A549 (cell line): Measurements from ENCODE around the gene VWA5B1. TPM values are rescaled to one million over a fixed set of nuclear protein-coding genes. Genes with fewer than 3 reads are reported as not detected.

ENCODE experiments used
- ATAC-seq, 2 experiments: fragments of 200-7000 bp in 1 of 2; fragments of >200 bp in 1 of 2; cut with Nextera tagmentation in 1 of 2; cut with Tn5 transposase in 1 of 2; 3 replicates each; pipeline versions ENCODE4 v1.8.0 to v1.9.1; 2018 to 2020; ENCODE audit warnings: mild to moderate bottlenecking in 1 of 2, moderate library complexity in 1 of 2
- CTCF ChIA-PET: fragments of 300-600 bp; sonication (Branson Sonifier 250); formaldehyde crosslinking; extraction: SDS; loops from one replicate; lab custom pipeline; 2021; ENCODE audit warnings: antibody characterized with exemption, inconsistent platforms; lab: Yijun Ruan, JAX
- POLR2A ChIA-PET: fragments of 350-600 bp; formaldehyde crosslinking; extraction: SDS; loops from one replicate; lab custom pipeline; 2021; ENCODE audit warnings: antibody characterized with exemption, inconsistent platforms; lab: Yijun Ruan, JAX
- DNase-seq, 2 experiments: peaks; one replicate each; pipeline versions ENCODE4 v3.0.0 to v3.0.0-alpha.2; 2011 to 2016; ENCODE audit warnings: low read depth in 1 of 2, low spot score in 1 of 2
- FAIRE-seq: peaks from 2 replicates; lab custom pipeline; 2011; peaks lifted over from hg19 to GRCh38; lab: Jason Lieb, UNC
- H3K27ac ChIP-seq, 2 experiments: fragments of >200 bp; sonication (Bioruptor Twin); formaldehyde crosslinking; 3 replicates each; pipeline ENCODE4 v1.5.1; 2016 to 2017
- H3K4me1 ChIP-seq: fragments of >200 bp; sonication (Bioruptor Twin); formaldehyde crosslinking; 3 replicates; pipeline ENCODE4 v1.6.1; 2016
- H3K4me2 ChIP-seq: fragments of >200 bp; sonication (Bioruptor Twin); formaldehyde crosslinking; 3 replicates; pipeline ENCODE4 v1.6.1; 2016
- H3K4me3 ChIP-seq: fragments of >200 bp; sonication (Bioruptor Twin); formaldehyde crosslinking; 3 replicates; pipeline ENCODE4 v1.5.1; 2016
- H3K9me3 ChIP-seq: fragments of >200 bp; sonication (Bioruptor Twin); formaldehyde crosslinking; 3 replicates; pipeline ENCODE4 v1.6.1; 2016
- BHLHE40 ChIP-seq: IDR thresholded peaks from 2 replicates; pipeline ENCODE4 v1.6.1; 2012; ENCODE audit warnings: low read depth, low read length, inconsistent platforms
- CBX2 ChIP-seq: fragments of 200-600 bp; sonication (generic); IDR thresholded peaks from 2 replicates; pipeline ENCODE4 v1.6.1; 2016; ENCODE audit warnings: low read depth, mild to moderate bottlenecking, borderline replicate concordance
- CBX8 ChIP-seq: fragments of 200-600 bp; sonication (generic); IDR thresholded peaks from 2 replicates; pipeline ENCODE4 v1.6.1; 2016
- CEBPB ChIP-seq, 2 experiments: fragments of >200 bp in 1 of 2; sonication (Bioruptor Twin) in 1 of 2; formaldehyde crosslinking in 1 of 2; IDR thresholded peaks; 2 replicates each; pipeline ENCODE4 v1.6.1; 2012 to 2016
- CTCF ChIP-seq: fragments of >200 bp; sonication (Bioruptor Twin); formaldehyde crosslinking; IDR thresholded peaks from 3 replicates; pipeline ENCODE4 v1.5.1; 2016
- E2F6 ChIP-seq: IDR thresholded peaks from 2 replicates; pipeline ENCODE4 v1.6.1; 2012; ENCODE audit warnings: low read depth, borderline replicate concordance
- EHF ChIP-seq: fragments of 250-450 bp; sonication (Bioruptor Pico); IDR thresholded peaks from 2 replicates; pipeline ENCODE4 v1.5.0; 2020; ENCODE audit warnings: mild to moderate bottlenecking
- EHMT2 ChIP-seq: fragments of 200-600 bp; sonication (generic); IDR thresholded peaks from 2 replicates; pipeline ENCODE4 v1.6.1; 2016; ENCODE audit warnings: antibody characterized with exemption, low read depth, mild to moderate bottlenecking, moderate library complexity
- EP300 ChIP-seq, 2 experiments: fragments of >200 bp; sonication (Bioruptor Twin); formaldehyde crosslinking; IDR thresholded peaks; 2 replicates in 1 of 2; 3 replicates in 1 of 2; pipeline ENCODE4 v1.6.1; 2016 to 2017
- GATA3 ChIP-seq: IDR thresholded peaks from 2 replicates; pipeline ENCODE4 v1.6.1; 2012; ENCODE audit warnings: borderline replicate concordance
- HDAC2 ChIP-seq: fragments of 200-600 bp; sonication (generic); IDR thresholded peaks from 2 replicates; pipeline ENCODE4 v1.6.1; 2016
- JUNB ChIP-seq: fragments of >200 bp; sonication (Bioruptor Twin); formaldehyde crosslinking; IDR thresholded peaks from 2 replicates; pipeline ENCODE4 v1.6.1; 2016
- KDM1A ChIP-seq: fragments of 200-600 bp; sonication (generic); IDR thresholded peaks from 2 replicates; pipeline ENCODE4 v1.6.1; 2016; ENCODE audit warnings: low read depth, mild to moderate bottlenecking
- KDM5A ChIP-seq: fragments of 200-600 bp; sonication (generic); IDR thresholded peaks from 2 replicates; pipeline ENCODE4 v1.6.1; 2016; ENCODE audit warnings: antibody characterized with exemption, mild to moderate bottlenecking
- MYC ChIP-seq: IDR thresholded peaks from 2 replicates; pipeline ENCODE4 v1.6.1; 2012; ENCODE audit warnings: mild to moderate bottlenecking, inconsistent platforms, low read length, improper control_type of control experiment, borderline replicate concordance
- NFE2L2 ChIP-seq: fragments of 150-350 bp; conservative IDR thresholded peaks from 2 replicates; pipeline ENCODE4 v1.6.1; 2014; ENCODE audit warnings: low read length
- NPAS2 ChIP-seq: fragments of 250-450 bp; sonication (Bioruptor Pico); IDR thresholded peaks from 2 replicates; pipeline ENCODE4 v1.8.0; 2022; ENCODE audit warnings: mild to moderate bottlenecking, moderate library complexity, borderline replicate concordance
- PHF8 ChIP-seq: fragments of 200-600 bp; sonication (generic); IDR thresholded peaks from 2 replicates; pipeline ENCODE4 v1.6.1; 2016; ENCODE audit warnings: low read depth, mild to moderate bottlenecking, antibody characterized with exemption, moderate library complexity, borderline replicate concordance
- RAD21 ChIP-seq, 2 experiments: fragments of >200 bp in 1 of 2; sonication (Bioruptor Twin) in 1 of 2; formaldehyde crosslinking in 1 of 2; IDR thresholded peaks in 1 of 2; conservative IDR thresholded peaks in 1 of 2; 2 replicates in 1 of 2; 3 replicates in 1 of 2; pipeline ENCODE4 v1.6.1; 2012 to 2018; ENCODE audit warnings: inconsistent platforms in 1 of 2
- RCOR1 ChIP-seq: fragments of 150-350 bp; IDR thresholded peaks from 2 replicates; pipeline ENCODE4 v1.6.1; 2014; ENCODE audit warnings: antibody characterized with exemption, low read length, low read depth
- SMC3 ChIP-seq: fragments of >200 bp; sonication (Bioruptor Twin); formaldehyde crosslinking; IDR thresholded peaks from 3 replicates; pipeline ENCODE4 v1.6.1; 2018; ENCODE audit warnings: inconsistent platforms
- ZC3H11A ChIP-seq: fragments of 450-650 bp; IDR thresholded peaks from 2 replicates; pipeline ENCODE4 v1.6.1; 2014; ENCODE audit warnings: antibody characterized with exemption, mild to moderate bottlenecking
- ZFP36 ChIP-seq: fragments of 450-650 bp; IDR thresholded peaks from 2 replicates; pipeline ENCODE4 v1.6.1; 2014; ENCODE audit warnings: borderline replicate concordance; ENCODE audit not compliant: partially characterized antibody
- ZSCAN20 ChIP-seq: fragments of 250-450 bp; sonication (Bioruptor Pico); IDR thresholded peaks from 2 replicates; pipeline ENCODE4 v1.8.0; 2022; ENCODE audit warnings: mild to moderate bottlenecking, moderate library complexity
- WGBS: methylation state at CpG from one replicate; pipeline ENCODE4 v1.1.6; 2017; ENCODE audit errors: missing lambda C conversion rate; 5-methylcytosine and 5-hydroxymethylcytosine counted together
- polyA plus RNA-seq, 4 experiments: library from polyadenylated mRNA; depleted of rRNA in 3 of 4; stranded (reverse); fragments of >200 nt; fragmentation: RNase III in 1 of 4; extraction: RNeasy Plus Mini Kit Qiagen cat#74134 plus additional on column Dnase treatment in 1 of 4; gene quantifications; 2 replicates in 3 of 4; 3 replicates in 1 of 4; pipeline ENCODE4 v1.2.3, GENCODE V29; 2011 to 2017

Gene VWA5B1
- polyA plus RNA-seq, 2 of the 4 experiments (the other 2 are of a cell fraction): not detected

- TF ChIP-seq SMC3 (0 out of 3 replicates have a peak, but pooled peaks have one; percentile 16), RAD21 (conservative IDR thresholded peaks at IDR 0.05 in 1 of 2, IDR thresholded peaks at IDR 0.05 in 1 of 2) (peak; percentile 27 to 31; a peak in 2 of 5 replicates), CEBPB (IDR thresholded peaks at IDR 0.05) (no peak), CBX8 (no peak), BHLHE40 (no peak), NPAS2 (no peak), CBX2 (no peak), ZC3H11A (no peak), MYC (no peak), HDAC2 (no peak), EP300 (IDR thresholded peaks at IDR 0.05) (no peak), RCOR1 (no peak), ZSCAN20 (CRISPR knock-in tag) (no peak), GATA3 (no peak), CTCF (peak; percentile 34)
Measured at GRCh38 chr1:20367116-20367585, 76.5 kb downstream of the VWA5B1 start (continued).

- H3K4me2 ChIP-seq: no peak overlapping the region; the same call in 2 of the 3 replicates
- ChIA-PET POLR2A (no interaction called here), CTCF (interaction anchor here (0.5 to 2.2 kb wide), 7 partner anchors 22 to 199 kb away, joined by 3 to 6 read pairs (median 3); no protein-coding TSS in a partner anchor)
- TF ChIP-seq KDM5A (no peak), NFE2L2 (no peak), ZSCAN20 (CRISPR knock-in tag) (no peak), ZFP36 (no peak), SMC3 (no peak), ZC3H11A (no peak), GATA3 (no peak), JUNB (no peak), E2F6 (no peak)
- ATAC-seq: peak; percentile 9 to 23; a peak in 3 of 6 replicates
- no peak overlapping the region for H3K4me3 ChIP-seq
- DNase-seq: no peak
- H3K27ac ChIP-seq: no peak overlapping the region
- 0 out of 3 replicates have a peak, but pooled peaks cover 3% of the 10 kb centered on the region for H3K4me1 ChIP-seq
- FAIRE-seq: no peak
- 77% methylated on average over 6 of the region's 10 CpGs for WGBS
- H3K9me3 ChIP-seq: no peaks in the 10 kb centered on the region
Measured at GRCh38 chr1:20367626-20368025, 77.0 kb downstream of the VWA5B1 start.

- CTCF ChIA-PET: interaction anchor here (0.8 to 2.2 kb wide), 3 partner anchors 124 to 135 kb away, joined by 3 to 6 read pairs (median 4); no protein-coding TSS in a partner anchor
- no peaks in the 10 kb centered on the region for H3K9me3 ChIP-seq
- DNase-seq (no peak), ATAC-seq (no peak)
- H3K4me1 ChIP-seq: 0 out of 3 replicates have a peak, but pooled peaks cover 3% of the 10 kb centered on the region
- H3K4me3 ChIP-seq: no peak overlapping the region
- POLR2A ChIA-PET: no interaction called here
- TF ChIP-seq PHF8 (no peak), RCOR1 (no peak), EHMT2 (no peak), EHF (no peak), KDM1A (no peak), MYC (no peak)
- TF ChIP-seq, all 56 proteins: peak for 0
- no peak overlapping the region for H3K4me2 ChIP-seq
- FAIRE-seq: no peak
- WGBS: 57% methylated on average over 5 of the region's 7 CpGs
- H3K27ac ChIP-seq: no peak overlapping the region
Measured at GRCh38 chr1:20368866-20369470, 78.3 kb downstream of the VWA5B1 start.
